MM.1S (cell line): ENCODE measurements around the gene ANXA9.

ENCODE experiments used
- EZH2 ChIP-seq: fragments of 300-600 bp; sonication (generic); optimal IDR thresholded peaks from 2 replicates; pipeline ENCODE3; 2017; ENCODE audit warnings: low read depth, mild to moderate bottlenecking, antibody characterized with exemption, low read length, mixed read lengths
- TF ChIP-seq, protein P1 (sequence below): fragments of 300-600 bp; sonication (generic); IDR thresholded peaks from 2 replicates; pipeline ENCODE4 v1.5.1; 2016; ENCODE audit warnings: antibody characterized with exemption, low read length, mixed read lengths

GRCh38 chr1:151007853-151008243, 25.8 kb downstream of the ANXA9 start:
- TF ChIP-seq, protein P1, sequence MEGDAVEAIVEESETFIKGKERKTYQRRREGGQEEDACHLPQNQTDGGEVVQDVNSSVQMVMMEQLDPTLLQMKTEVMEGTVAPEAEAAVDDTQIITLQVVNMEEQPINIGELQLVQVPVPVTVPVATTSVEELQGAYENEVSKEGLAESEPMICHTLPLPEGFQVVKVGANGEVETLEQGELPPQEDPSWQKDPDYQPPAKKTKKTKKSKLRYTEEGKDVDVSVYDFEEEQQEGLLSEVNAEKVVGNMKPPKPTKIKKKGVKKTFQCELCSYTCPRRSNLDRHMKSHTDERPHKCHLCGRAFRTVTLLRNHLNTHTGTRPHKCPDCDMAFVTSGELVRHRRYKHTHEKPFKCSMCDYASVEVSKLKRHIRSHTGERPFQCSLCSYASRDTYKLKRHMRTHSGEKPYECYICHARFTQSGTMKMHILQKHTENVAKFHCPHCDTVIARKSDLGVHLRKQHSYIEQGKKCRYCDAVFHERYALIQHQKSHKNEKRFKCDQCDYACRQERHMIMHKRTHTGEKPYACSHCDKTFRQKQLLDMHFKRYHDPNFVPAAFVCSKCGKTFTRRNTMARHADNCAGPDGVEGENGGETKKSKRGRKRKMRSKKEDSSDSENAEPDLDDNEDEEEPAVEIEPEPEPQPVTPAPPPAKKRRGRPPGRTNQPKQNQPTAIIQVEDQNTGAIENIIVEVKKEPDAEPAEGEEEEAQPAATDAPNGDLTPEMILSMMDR, result no peak
- TF ChIP-seq EZH2, result no peak
